Measurements from ENCODE around the gene DDX23. TPM values are rescaled to one million over a fixed set of nuclear protein-coding genes. Genes with fewer than 3 reads are reported as not detected.
"Not testable (repeated sequence)": the region's sequence is repeated elsewhere in the genome, so short reads cannot be mapped to it uniquely, and the experiment has no call there.

Gene DDX23
- total RNA-seq, 1 experiment from 2014 or later, result 98.1 TPM

- Histone ChIP-seq H3K79me2 (ENCODE audit: insufficient read depth, low read length) (no peaks in the 10 kb centered on the region), H4K5ac (ENCODE audit: insufficient read length, low read depth, low read length) (no peak overlapping the region), H2AFZ (ENCODE audit: low read length) (no peak overlapping the region), H3K27me3 (ENCODE audit: insufficient read depth, low read length) (no peaks in the 10 kb centered on the region), H4K91ac (ENCODE audit: insufficient read length, low read depth, low read length) (no peak overlapping the region), H2BK120ac (ENCODE audit: low read depth, low read length, poor library complexity, severe bottlenecking) (no peak overlapping the region), H3K27ac (ENCODE audit: insufficient read length, low read depth, low read length) (no peak overlapping the region), H3K79me1 (ENCODE audit: insufficient read depth, low read depth, low read length, poor library complexity, severe bottlenecking) (peaks cover 3% of the 10 kb centered on the region), H3K56ac (ENCODE audit: insufficient read length, low read depth, low read length) (no peak overlapping the region), H3K18ac (ENCODE audit: insufficient read length, low read depth, low read length) (no peak overlapping the region), H4K20me1 (ENCODE audit: control insufficient read depth, insufficient read depth, insufficient read length) (no peaks in the 10 kb centered on the region), H3T11ph (ENCODE audit: low read length) (no peak overlapping the region), H2BK5ac (ENCODE audit: insufficient read length, low read length) (no peak overlapping the region), H3K23me2 (ENCODE audit: insufficient read length, low read depth, low read length, poor library complexity, severe bottlenecking) (peaks cover 12% of the 10 kb centered on the region), H3K4me1 (ENCODE audit: insufficient read depth, low read length) (peaks cover 12% of the 10 kb centered on the region; the same call in 1 of the 2 replicates), H3K9ac (ENCODE audit: extremely low read depth, insufficient read length, low read length) (no peak overlapping the region), H2BK12ac (ENCODE audit: insufficient read length, low read depth, low read length) (no peak overlapping the region), H3K4me2 (ENCODE audit: insufficient read depth, insufficient read length, low read length) (no peak overlapping the region), H2BK15ac (ENCODE audit: low read depth, low read length) (no peak overlapping the region), H3K4ac (ENCODE audit: low read depth, low read length) (no peak overlapping the region), H3K9me3 (ENCODE audit: control insufficient read depth, low read depth, low read length) (no peaks in the 10 kb centered on the region), H3K14ac (ENCODE audit: insufficient read depth, low read length) (no peak overlapping the region), H2AK5ac (ENCODE audit: insufficient read length, low read length) (no peak overlapping the region), H3K23ac (ENCODE audit: insufficient read length, low read depth, low read length) (no peak overlapping the region), H2BK20ac (ENCODE audit: low read depth, low read length, poor library complexity, severe bottlenecking) (no peak overlapping the region), H4K8ac (replicated peaks; ENCODE audit: insufficient read length, low read depth, low read length) (no peak overlapping the region)
- Mint-ChIP-seq H3K27me3 (ENCODE audit: low read depth) (no peaks in the 10 kb centered on the region), H3K27ac (no peak overlapping the region), H3K36me3 (ENCODE audit: insufficient read depth in 1 of 3, low read depth in 3 of 3) (peaks cover 15 to 47% (median 34%) of the 10 kb centered on the region in 3 experiments; a peak in 6 of 7 replicates), H3K4me3 (no peak overlapping the region), H3K4me1 (peaks cover 30 to 33% of the 10 kb centered on the region in 2 experiments), H3K9me3 (no peaks in the 10 kb centered on the region; a peak in 1 of 5 replicates)
- no CpG with 5 or more reads among the region's 2 CpGs for WGBS (ENCODE audit: extremely low coverage, insufficient read length, low lambda C conversion rate)
- TF ChIP-seq CTCF (conservative IDR thresholded peaks at IDR 0.05), result no peak
- no peak for DNase-seq
Measured at GRCh38 chr12:48861111-48861510, 9.1 kb upstream of the DDX23 start.

DNA sequence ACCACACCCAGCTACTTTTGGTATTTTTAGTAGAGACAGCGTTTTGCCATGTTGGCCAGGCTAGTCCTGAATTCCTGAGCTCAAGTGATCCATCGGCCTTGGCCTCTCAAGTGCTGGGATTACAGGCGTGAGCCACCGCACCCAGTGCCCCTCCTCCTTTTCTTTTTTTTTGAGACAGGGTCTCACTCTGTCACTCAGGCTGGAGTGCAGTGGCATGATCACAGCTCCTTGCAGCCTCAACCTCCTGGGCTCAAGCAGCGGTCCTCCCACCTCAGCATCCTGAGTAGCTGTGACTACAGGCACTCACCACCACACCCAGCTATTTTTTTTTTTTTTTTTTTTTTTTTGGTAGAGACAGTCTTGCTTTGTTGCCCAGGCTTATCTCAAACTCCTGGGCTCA lies 8.3 kb upstream of the DDX23 start:
- not testable (repeated sequence) for H3K23me2 ChIP-seq (ENCODE audit: insufficient read length, low read depth, low read length, poor library complexity, severe bottlenecking); H2AK5ac ChIP-seq (ENCODE audit: insufficient read length, low read length); H3K4ac ChIP-seq (ENCODE audit: low read depth, low read length); H3K4me3 Mint-ChIP-seq; H2BK5ac ChIP-seq (ENCODE audit: insufficient read length, low read length); H4K8ac ChIP-seq (replicated peaks; ENCODE audit: insufficient read length, low read depth, low read length); H3K27me3 ChIP-seq (ENCODE audit: insufficient read depth, low read length); H2BK15ac ChIP-seq (ENCODE audit: low read depth, low read length); H2AFZ ChIP-seq (ENCODE audit: low read length); H3K79me1 ChIP-seq (ENCODE audit: insufficient read depth, low read depth, low read length, poor library complexity, severe bottlenecking); H3K9me3 Mint-ChIP-seq; H3K14ac ChIP-seq (ENCODE audit: insufficient read depth, low read length); H3K27me3 Mint-ChIP-seq (ENCODE audit: low read depth); H3K18ac ChIP-seq (ENCODE audit: insufficient read length, low read depth, low read length); DNase-seq; H4K5ac ChIP-seq (ENCODE audit: insufficient read length, low read depth, low read length); H3K9ac ChIP-seq (ENCODE audit: extremely low read depth, insufficient read length, low read length); H4K20me1 ChIP-seq (ENCODE audit: control insufficient read depth, insufficient read depth, insufficient read length); H2BK20ac ChIP-seq (ENCODE audit: low read depth, low read length, poor library complexity, severe bottlenecking); H3K56ac ChIP-seq (ENCODE audit: insufficient read length, low read depth, low read length); H3K27ac Mint-ChIP-seq; H2BK120ac ChIP-seq (ENCODE audit: low read depth, low read length, poor library complexity, severe bottlenecking); H2BK12ac ChIP-seq (ENCODE audit: insufficient read length, low read depth, low read length); H3K23ac ChIP-seq (ENCODE audit: insufficient read length, low read depth, low read length); H3K27ac ChIP-seq (ENCODE audit: insufficient read length, low read depth, low read length); H3K79me2 ChIP-seq (ENCODE audit: insufficient read depth, low read length); H4K91ac ChIP-seq (ENCODE audit: insufficient read length, low read depth, low read length); H3K4me2 ChIP-seq (ENCODE audit: insufficient read depth, insufficient read length, low read length); H3T11ph ChIP-seq (ENCODE audit: low read length); H3K9me3 ChIP-seq (ENCODE audit: control insufficient read depth, low read depth, low read length)
- WGBS (ENCODE audit: extremely low coverage, insufficient read length, low lambda C conversion rate), result no CpG with 5 or more reads among the region's 5 CpGs
- peaks cover 27 to 29% of the 10 kb centered on the region in 2 experiments for H3K4me1 Mint-ChIP-seq
- peaks cover 15 to 47% (median 34%) of the 10 kb centered on the region in 3 experiments; a peak in 6 of 7 replicates for H3K36me3 Mint-ChIP-seq (ENCODE audit: insufficient read depth in 1 of 3, low read depth in 3 of 3)
- peaks cover 12% of the 10 kb centered on the region; the same call in 1 of the 2 replicates for H3K4me1 ChIP-seq (ENCODE audit: insufficient read depth, low read length)

Measured in H9 (cell line).